CD8-positive, alpha-beta memory T cell (primary cell): ENCODE data around the gene CCSAP. TPM values are rescaled to one million over a fixed set of nuclear protein-coding genes. Genes with fewer than 3 reads are reported as not detected.

Experiments used
- CTCF ChIA-PET: fragments of 350-600 bp; sonication (Branson Sonifier 250); formaldehyde crosslinking; loops from one replicate; lab custom pipeline; 2021; ENCODE audit warnings: antibody characterized with exemption; lab: Charles Lee
- POLR2A ChIA-PET: fragments of 350-600 bp; sonication (Branson Sonifier 250); formaldehyde crosslinking; loops from one replicate; lab custom pipeline; 2021; ENCODE audit warnings: antibody characterized with exemption; lab: Charles Lee
- DNase-seq, 5 donors: peaks; one replicate each; pipeline versions ENCODE4 v3.0.0 to v3.0.0-alpha.2; 2020 to 2022; ENCODE audit warnings: mixed read lengths in 1 of 5
- H3K27ac ChIP-seq: one replicate; pipeline ENCODE4 v1.7.0; 2013; ENCODE audit warnings: low read depth, mild to moderate bottlenecking, low read length, moderate library complexity
- H3K27me3 ChIP-seq: 2 replicates; pipeline ENCODE4 v1.7.0; 2013; ENCODE audit warnings: low read length, mild to moderate bottlenecking; ENCODE audit not compliant: insufficient read depth, poor library complexity, severe bottlenecking
- H3K36me3 ChIP-seq: 2 replicates; pipeline ENCODE4 v1.7.0; 2013; ENCODE audit warnings: mild to moderate bottlenecking, low read length, moderate library complexity; ENCODE audit not compliant: insufficient read depth
- H3K4me1 ChIP-seq: 2 replicates; pipeline ENCODE4 v1.7.0; 2013; ENCODE audit warnings: mild to moderate bottlenecking, low read length, moderate library complexity; ENCODE audit not compliant: insufficient read depth
- H3K4me3 ChIP-seq: 2 replicates; pipeline ENCODE4 v1.7.0; 2013; ENCODE audit warnings: mild to moderate bottlenecking, low read length
- H3K9me3 ChIP-seq: 2 replicates; pipeline ENCODE4 v1.7.0; 2013; ENCODE audit warnings: mild to moderate bottlenecking, low read length
- H3K27ac Mint-ChIP-seq, 8 donors: one replicate each; pipeline ENCODE4 v1.8.0; 2020 to 2021; ENCODE audit warnings: mixed read lengths in 8 of 8, mild to moderate bottlenecking in 6 of 8, inconsistent platforms in 3 of 8, moderate library complexity in 3 of 8
- H3K27me3 Mint-ChIP-seq, 2 donors: one replicate each; pipeline ENCODE4 v1.8.0; 2020 to 2021; ENCODE audit warnings: mixed read lengths in 2 of 2, mild to moderate bottlenecking in 1 of 2, moderate library complexity in 1 of 2
- H3K36me3 Mint-ChIP-seq, 3 donors: one replicate each; pipeline ENCODE4 v1.8.0; 2020 to 2021; ENCODE audit warnings: mixed read lengths in 3 of 3, inconsistent platforms in 1 of 3, mild to moderate bottlenecking in 1 of 3
- H3K4me1 Mint-ChIP-seq, 3 donors: one replicate each; pipeline ENCODE4 v1.8.0; 2020 to 2021; ENCODE audit warnings: mixed read lengths in 3 of 3, inconsistent platforms in 1 of 3, mild to moderate bottlenecking in 1 of 3
- H3K4me3 Mint-ChIP-seq, 7 donors: one replicate each; pipeline ENCODE4 v1.8.0; 2020 to 2021; ENCODE audit warnings: mixed read lengths in 7 of 7, mild to moderate bottlenecking in 6 of 7, moderate library complexity in 4 of 7, inconsistent platforms in 2 of 7
- H3K9me3 Mint-ChIP-seq, 5 donors: one replicate each; pipeline ENCODE4 v1.8.0; 2020 to 2022; ENCODE audit warnings: mixed read lengths in 5 of 5, mild to moderate bottlenecking in 3 of 5, moderate library complexity in 2 of 5, inconsistent platforms in 1 of 5
- polyA plus RNA-seq: library from polyadenylated mRNA; unstranded; fragments of 300-500 nt; fragmentation: Illumina TruSeq; gene quantifications from one replicate; pipeline ENCODE4 v1.2.3, GENCODE V29; 2021
- total RNA-seq, 2 experiments: library from RNA; stranded (reverse); gene quantifications; one replicate each; pipeline ENCODE4 v1.2.3, GENCODE V29; 2021

Gene CCSAP
- total and polyA plus RNA-seq, 3 experiments from 2014 or later: 2.1 to 4.9 (median 4.4) TPM

DNA sequence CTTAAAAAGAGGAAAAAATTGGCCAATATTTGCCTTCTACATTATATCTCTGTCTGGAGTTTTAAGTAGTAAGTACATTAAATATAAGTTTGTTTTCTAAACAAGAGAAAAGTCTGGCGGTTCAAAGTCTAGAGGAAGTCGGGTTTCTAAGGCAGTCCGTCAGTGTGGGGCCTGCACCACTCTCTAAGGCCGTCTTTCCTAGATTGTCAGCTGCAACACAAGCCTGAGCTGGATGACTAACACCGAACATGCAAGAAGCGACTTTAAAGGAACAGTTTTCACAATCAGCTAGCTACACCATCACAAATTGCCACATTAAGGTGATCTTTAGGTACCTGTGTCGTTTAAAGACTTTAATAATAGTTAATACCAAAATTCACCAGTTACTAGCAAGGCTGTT is 19.6 kb downstream of the CCSAP start:
- H3K4me1 Mint-ChIP-seq: peaks cover 15 to 32% (median 19%) of the 10 kb centered on the region in 3 donors
- no peak for DNase-seq
- ChIA-PET POLR2A (no interaction called here), CTCF (no interaction called here)
- Histone ChIP-seq H3K27ac (no peak overlapping the region), H3K27me3 (no peaks in the 10 kb centered on the region), H3K9me3 (no peaks in the 10 kb centered on the region), H3K36me3 (peaks cover 13% of the 10 kb centered on the region), H3K4me3 (no peak overlapping the region), H3K4me1 (peaks cover 4% of the 10 kb centered on the region)
- no peak overlapping the region for H3K4me3 Mint-ChIP-seq
- H3K27me3 Mint-ChIP-seq: no peaks in the 10 kb centered on the region
- no peaks in the 10 kb centered on the region for H3K9me3 Mint-ChIP-seq
- H3K36me3 Mint-ChIP-seq: peaks cover 4 to 59% (median 18%) of the 10 kb centered on the region in 3 donors
- peak overlapping the region in 1 of 8 donors; percentile 17 for H3K27ac Mint-ChIP-seq

DNA sequence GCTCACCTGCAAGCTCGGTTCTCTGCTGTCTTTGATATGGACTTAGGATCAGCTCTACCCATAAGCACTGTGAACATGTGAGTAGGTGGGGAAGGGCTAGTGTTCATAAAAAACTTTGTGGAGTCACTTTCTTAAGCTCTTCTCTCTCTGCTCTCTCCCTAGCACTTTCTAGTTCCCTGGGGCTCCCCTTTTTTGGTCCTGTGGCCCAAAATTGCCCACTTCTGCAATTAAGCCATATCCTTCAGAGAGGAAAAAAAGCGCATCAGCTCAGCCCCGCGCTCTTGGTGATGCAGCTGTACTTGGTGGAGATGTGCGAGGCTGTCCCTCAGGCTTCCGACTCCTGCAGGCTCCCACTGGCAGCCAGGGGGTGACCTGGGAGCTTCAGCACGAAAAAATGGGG is 23.4 kb downstream of the CCSAP start:
- no peak for DNase-seq
- Histone ChIP-seq H3K9me3 (no peaks in the 10 kb centered on the region), H3K27ac (no peak overlapping the region), H3K4me1 (no peaks in the 10 kb centered on the region), H3K36me3 (peaks cover 13% of the 10 kb centered on the region), H3K27me3 (no peaks in the 10 kb centered on the region), H3K4me3 (no peak overlapping the region)
- no peaks in the 10 kb centered on the region for H3K27me3 Mint-ChIP-seq
- H3K4me1 Mint-ChIP-seq: peaks cover 0 to 6% (median 0%) of the 10 kb centered on the region in 3 donors
- no peaks in the 10 kb centered on the region for H3K9me3 Mint-ChIP-seq
- POLR2A ChIA-PET: no interaction called here
- CTCF ChIA-PET: no interaction called here
- H3K36me3 Mint-ChIP-seq: peaks cover 4 to 42% (median 14%) of the 10 kb centered on the region in 3 donors
- no peak overlapping the region for H3K27ac Mint-ChIP-seq
- no peak overlapping the region for H3K4me3 Mint-ChIP-seq

DNA sequence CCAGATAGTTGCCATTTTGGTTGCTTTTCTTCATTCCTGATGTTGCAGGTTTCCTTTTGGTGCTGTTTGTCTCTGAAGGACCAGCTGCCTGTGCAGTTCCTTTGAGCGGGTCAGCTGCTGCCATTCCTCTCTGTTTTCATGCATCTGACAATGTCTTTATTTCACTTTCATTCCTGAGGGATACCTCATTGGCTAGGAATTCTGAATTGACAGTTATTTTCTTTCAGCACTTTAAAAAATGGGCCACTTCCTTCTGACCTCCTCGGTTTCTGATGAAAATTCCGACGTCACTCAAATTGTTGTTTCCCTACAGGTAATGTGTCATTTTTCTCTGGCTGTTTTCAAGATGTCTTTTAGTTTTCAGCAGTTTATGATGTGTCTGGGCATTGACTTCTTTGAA is 24.8 kb downstream of the CCSAP start:
- no peaks in the 10 kb centered on the region for H3K4me1 ChIP-seq
- H3K4me3 ChIP-seq: no peak overlapping the region
- H3K4me3 Mint-ChIP-seq: no peak overlapping the region
- H3K4me1 Mint-ChIP-seq: peaks cover 0 to 5% (median 0%) of the 10 kb centered on the region in 3 donors
- H3K36me3 ChIP-seq: peaks cover 7% of the 10 kb centered on the region
- H3K27me3 ChIP-seq: no peaks in the 10 kb centered on the region
- no peak overlapping the region for H3K27ac Mint-ChIP-seq
- POLR2A ChIA-PET: no interaction called here
- H3K27me3 Mint-ChIP-seq: no peaks in the 10 kb centered on the region
- no peak overlapping the region for H3K27ac ChIP-seq
- CTCF ChIA-PET: no interaction called here
- no peaks in the 10 kb centered on the region for H3K9me3 ChIP-seq
- no peaks in the 10 kb centered on the region for H3K9me3 Mint-ChIP-seq
- no peak for DNase-seq
- H3K36me3 Mint-ChIP-seq: peaks cover 4 to 39% (median 10%) of the 10 kb centered on the region in 3 donors

DNA sequence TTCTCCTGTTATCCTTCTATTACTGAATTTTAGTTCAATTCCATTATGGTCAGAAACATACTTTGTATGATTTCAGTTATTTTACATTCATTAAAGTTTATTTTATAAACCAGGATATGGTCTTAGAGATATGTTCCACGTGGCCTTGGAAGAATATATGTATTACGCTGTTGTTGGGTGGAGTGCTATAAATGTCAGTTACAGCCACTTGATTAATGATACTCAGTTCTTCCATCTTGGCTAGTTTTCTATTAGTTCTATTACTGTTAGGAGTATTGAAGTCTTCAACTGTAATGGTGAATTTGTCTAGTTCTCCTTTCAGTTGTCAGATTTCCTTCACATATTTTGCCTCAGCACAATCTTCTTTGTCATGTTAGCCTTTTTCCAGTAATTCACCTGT is 26.7 kb downstream of the CCSAP start:
- H3K27me3 ChIP-seq: no peaks in the 10 kb centered on the region
- no peak overlapping the region for H3K4me3 ChIP-seq
- POLR2A ChIA-PET: no interaction called here
- H3K9me3 ChIP-seq: no peaks in the 10 kb centered on the region
- no peak overlapping the region for H3K4me3 Mint-ChIP-seq
- H3K27me3 Mint-ChIP-seq: no peaks in the 10 kb centered on the region
- H3K4me1 Mint-ChIP-seq: peaks cover 0 to 5% (median 0%) of the 10 kb centered on the region in 3 donors
- CTCF ChIA-PET: no interaction called here
- H3K36me3 Mint-ChIP-seq: peaks cover 4 to 43% (median 12%) of the 10 kb centered on the region in 3 donors
- no peaks in the 10 kb centered on the region for H3K4me1 ChIP-seq
- no peak overlapping the region for H3K27ac Mint-ChIP-seq
- peaks cover 5% of the 10 kb centered on the region for H3K36me3 ChIP-seq
- no peak overlapping the region for H3K27ac ChIP-seq
- no peaks in the 10 kb centered on the region for H3K9me3 Mint-ChIP-seq
- no peak for DNase-seq

DNA sequence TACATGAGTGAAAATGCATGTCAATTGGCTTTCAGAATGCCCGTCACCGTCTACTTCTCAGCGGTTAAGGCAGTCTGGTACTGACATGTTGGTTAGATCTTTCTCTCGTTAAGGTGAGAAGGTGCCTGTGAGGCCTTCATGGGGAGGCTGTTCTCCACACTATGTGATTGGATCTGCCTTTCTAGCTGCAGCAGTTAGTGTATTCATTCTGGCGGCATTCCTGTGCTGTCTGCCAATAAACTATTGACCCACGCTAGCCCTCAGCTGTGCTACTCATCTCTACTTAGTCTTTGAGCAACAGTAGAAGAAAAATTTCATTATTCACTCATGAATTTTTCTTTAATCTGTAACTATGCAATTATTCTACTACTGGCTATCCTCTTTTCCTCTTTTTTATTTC is 32.0 kb downstream of the CCSAP start:
- H3K27me3 Mint-ChIP-seq: no peaks in the 10 kb centered on the region
- no peak overlapping the region for H3K4me3 Mint-ChIP-seq
- Histone ChIP-seq H3K9me3 (no peaks in the 10 kb centered on the region), H3K4me3 (no peak overlapping the region), H3K27me3 (no peaks in the 10 kb centered on the region), H3K27ac (no peak overlapping the region), H3K36me3 (no peaks in the 10 kb centered on the region), H3K4me1 (no peaks in the 10 kb centered on the region)
- peaks cover 3 to 63% (median 15%) of the 10 kb centered on the region in 3 donors for H3K36me3 Mint-ChIP-seq
- H3K4me1 Mint-ChIP-seq: peaks cover 0 to 5% (median 0%) of the 10 kb centered on the region in 3 donors
- ChIA-PET POLR2A (no interaction called here), CTCF (no interaction called here)
- H3K27ac Mint-ChIP-seq: no peak overlapping the region
- H3K9me3 Mint-ChIP-seq: no peaks in the 10 kb centered on the region
- DNase-seq: no peak

DNA sequence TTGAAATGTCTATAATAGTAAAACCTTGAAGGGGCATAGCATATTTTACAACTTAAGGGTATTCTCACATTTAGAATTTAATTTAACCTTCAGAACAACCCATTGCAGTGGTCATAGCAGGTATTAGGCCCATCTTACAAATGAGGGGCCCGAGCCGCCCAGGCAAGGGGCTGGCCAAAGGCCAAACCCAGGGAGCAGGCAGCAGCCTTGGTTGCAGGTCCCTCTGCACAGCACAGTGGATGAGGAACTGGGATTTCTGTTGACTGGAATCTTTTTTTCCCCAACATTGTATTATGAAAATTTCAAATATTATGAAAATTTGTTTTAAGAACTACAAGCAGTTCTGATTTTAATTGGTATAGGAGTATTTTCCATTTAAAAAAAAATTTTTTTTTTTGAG is 33.2 kb downstream of the CCSAP start:
- ChIA-PET CTCF (no interaction called here), POLR2A (no interaction called here)
- Histone ChIP-seq H3K4me3 (no peak overlapping the region), H3K9me3 (no peaks in the 10 kb centered on the region), H3K27me3 (no peaks in the 10 kb centered on the region), H3K4me1 (no peaks in the 10 kb centered on the region), H3K27ac (no peak overlapping the region), H3K36me3 (no peaks in the 10 kb centered on the region)
- Mint-ChIP-seq H3K27me3 (no peaks in the 10 kb centered on the region), H3K36me3 (peaks cover 3 to 70% (median 15%) of the 10 kb centered on the region in 3 donors), H3K27ac (peak overlapping the region in 2 of 8 donors; percentile 1 to 22), H3K4me3 (no peak overlapping the region), H3K9me3 (no peaks in the 10 kb centered on the region), H3K4me1 (peaks cover 0 to 5% (median 0%) of the 10 kb centered on the region in 3 donors)
- no peak for DNase-seq

DNA sequence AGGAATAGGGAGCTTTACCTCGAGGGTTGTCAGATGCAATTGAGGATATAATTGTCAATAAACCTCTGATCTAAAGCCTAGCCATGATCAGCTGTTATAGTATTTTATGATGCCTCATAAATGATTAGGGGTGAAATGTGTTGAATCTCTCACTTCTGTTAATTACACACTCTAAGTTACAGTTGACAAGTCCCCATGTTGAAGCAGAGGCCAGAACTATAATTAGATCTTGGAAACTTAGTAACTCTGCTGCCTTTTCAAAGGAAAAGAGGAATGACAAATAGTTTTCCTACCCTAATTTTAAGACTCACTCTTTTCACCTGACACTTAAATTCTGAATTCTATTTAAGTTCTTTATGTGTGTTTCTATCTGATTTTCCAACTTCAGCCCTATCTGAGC is 33.8 kb downstream of the CCSAP start:
- peaks cover 0 to 10% (median 4%) of the 10 kb centered on the region in 3 donors for H3K4me1 Mint-ChIP-seq
- DNase-seq: no peak
- Histone ChIP-seq H3K4me1 (no peaks in the 10 kb centered on the region), H3K9me3 (no peaks in the 10 kb centered on the region), H3K27me3 (no peaks in the 10 kb centered on the region), H3K4me3 (no peak overlapping the region), H3K27ac (no peak overlapping the region), H3K36me3 (peaks cover 4% of the 10 kb centered on the region)
- POLR2A ChIA-PET: no interaction called here
- peaks cover 3 to 76% (median 17%) of the 10 kb centered on the region in 3 donors for H3K36me3 Mint-ChIP-seq
- CTCF ChIA-PET: no interaction called here
- H3K4me3 Mint-ChIP-seq: no peak overlapping the region
- no peaks in the 10 kb centered on the region for H3K9me3 Mint-ChIP-seq
- H3K27ac Mint-ChIP-seq: peak overlapping the region in 2 of 8 donors; percentile 11 to 85
- H3K27me3 Mint-ChIP-seq: no peaks in the 10 kb centered on the region

DNA sequence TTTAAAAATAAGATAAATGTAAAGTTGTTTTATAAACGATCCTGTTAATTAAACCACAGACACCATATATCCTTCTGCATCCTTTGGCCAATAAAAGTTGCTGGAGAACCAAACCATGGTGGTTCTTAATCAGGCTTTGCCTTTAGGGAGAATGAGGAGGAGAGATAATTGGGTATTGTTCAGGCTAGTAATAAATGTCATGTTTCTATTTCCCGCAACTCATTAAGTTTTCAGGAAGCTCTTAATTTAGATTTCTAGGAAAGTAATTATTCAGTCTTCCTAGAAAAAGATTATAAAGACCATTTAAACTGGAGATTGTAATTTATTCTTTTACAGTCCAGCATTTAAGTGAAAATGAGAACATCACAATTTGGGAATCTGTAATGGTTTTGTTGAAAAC is 37.5 kb downstream of the CCSAP start:
- DNase-seq: no peak
- Histone ChIP-seq H3K27me3 (no peaks in the 10 kb centered on the region), H3K27ac (no peak overlapping the region), H3K4me3 (no peak overlapping the region), H3K9me3 (no peaks in the 10 kb centered on the region), H3K4me1 (no peaks in the 10 kb centered on the region), H3K36me3 (peaks cover 15% of the 10 kb centered on the region)
- Mint-ChIP-seq H3K27ac (no peak overlapping the region), H3K9me3 (no peaks in the 10 kb centered on the region), H3K36me3 (peaks cover 6 to 69% (median 10%) of the 10 kb centered on the region in 3 donors), H3K4me3 (no peak overlapping the region), H3K27me3 (no peaks in the 10 kb centered on the region), H3K4me1 (peaks cover 4 to 22% (median 10%) of the 10 kb centered on the region in 3 donors)
- ChIA-PET CTCF (no interaction called here), POLR2A (no interaction called here)
